ENCODE measurements around the gene GYPC.

The GYPC gene

DNA sequence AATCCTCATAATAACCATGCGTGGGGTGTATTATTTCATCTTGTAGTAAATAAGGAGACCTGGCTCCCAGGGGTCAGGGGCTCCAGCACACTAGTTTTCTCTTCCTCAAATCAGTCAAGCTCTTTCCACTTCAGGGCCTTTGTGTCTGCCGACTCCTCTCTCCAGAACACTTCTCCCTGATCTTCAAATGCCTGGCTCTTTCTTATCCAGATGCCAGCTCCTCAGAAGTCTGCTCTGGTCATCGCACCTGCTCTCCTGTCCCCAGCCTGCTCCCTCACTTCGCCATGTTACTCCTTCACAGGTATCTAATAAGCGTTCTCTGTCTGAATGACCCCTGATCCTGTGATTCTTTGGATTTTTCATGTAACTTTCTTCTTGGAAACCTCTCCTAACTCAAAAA, 62.0 kb downstream of the GYPC start:
- TF ChIP-seq, protein P1, sequence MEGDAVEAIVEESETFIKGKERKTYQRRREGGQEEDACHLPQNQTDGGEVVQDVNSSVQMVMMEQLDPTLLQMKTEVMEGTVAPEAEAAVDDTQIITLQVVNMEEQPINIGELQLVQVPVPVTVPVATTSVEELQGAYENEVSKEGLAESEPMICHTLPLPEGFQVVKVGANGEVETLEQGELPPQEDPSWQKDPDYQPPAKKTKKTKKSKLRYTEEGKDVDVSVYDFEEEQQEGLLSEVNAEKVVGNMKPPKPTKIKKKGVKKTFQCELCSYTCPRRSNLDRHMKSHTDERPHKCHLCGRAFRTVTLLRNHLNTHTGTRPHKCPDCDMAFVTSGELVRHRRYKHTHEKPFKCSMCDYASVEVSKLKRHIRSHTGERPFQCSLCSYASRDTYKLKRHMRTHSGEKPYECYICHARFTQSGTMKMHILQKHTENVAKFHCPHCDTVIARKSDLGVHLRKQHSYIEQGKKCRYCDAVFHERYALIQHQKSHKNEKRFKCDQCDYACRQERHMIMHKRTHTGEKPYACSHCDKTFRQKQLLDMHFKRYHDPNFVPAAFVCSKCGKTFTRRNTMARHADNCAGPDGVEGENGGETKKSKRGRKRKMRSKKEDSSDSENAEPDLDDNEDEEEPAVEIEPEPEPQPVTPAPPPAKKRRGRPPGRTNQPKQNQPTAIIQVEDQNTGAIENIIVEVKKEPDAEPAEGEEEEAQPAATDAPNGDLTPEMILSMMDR (IDR thresholded peaks at IDR 0.05; ENCODE audit: low read depth, low read length) = no peak
- no peak for DNase-seq (ENCODE audit: extremely low read depth, low read depth)

DNA sequence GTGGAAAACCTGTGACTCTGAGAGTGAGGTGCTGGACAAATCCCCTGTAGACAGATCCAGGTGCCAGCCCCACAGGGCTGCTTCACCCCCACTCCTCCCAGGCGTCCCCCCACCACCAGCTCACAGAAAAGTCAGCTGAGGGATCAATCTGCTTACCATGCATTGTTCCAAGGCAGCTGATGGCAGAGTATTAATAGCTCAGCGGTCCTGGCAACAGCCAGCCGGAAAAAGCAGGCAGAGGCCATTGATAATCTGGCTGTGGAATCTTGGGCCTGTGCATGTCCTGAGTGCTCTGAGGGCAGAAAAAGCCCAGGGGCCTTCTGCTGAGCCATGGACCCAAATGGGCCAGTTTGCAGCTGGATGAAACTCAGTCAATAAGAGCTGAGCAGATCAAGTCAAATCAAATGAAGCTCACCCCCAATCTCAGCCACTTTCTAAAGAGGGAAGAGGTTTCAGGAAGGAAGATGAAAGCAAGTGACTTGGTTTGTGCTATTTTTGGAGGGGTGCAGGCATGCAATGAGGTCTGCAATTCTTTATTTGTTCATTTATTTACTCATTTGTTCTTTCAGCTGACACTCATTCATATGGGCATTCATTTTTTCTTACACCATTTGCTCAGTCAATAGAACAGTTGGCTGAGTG, 63.4 kb downstream of the GYPC start:
- no peak for DNase-seq (ENCODE audit: extremely low read depth, low read depth)
- TF ChIP-seq, protein P1 (IDR thresholded peaks at IDR 0.05; ENCODE audit: low read depth, low read length) = no peak

DNA sequence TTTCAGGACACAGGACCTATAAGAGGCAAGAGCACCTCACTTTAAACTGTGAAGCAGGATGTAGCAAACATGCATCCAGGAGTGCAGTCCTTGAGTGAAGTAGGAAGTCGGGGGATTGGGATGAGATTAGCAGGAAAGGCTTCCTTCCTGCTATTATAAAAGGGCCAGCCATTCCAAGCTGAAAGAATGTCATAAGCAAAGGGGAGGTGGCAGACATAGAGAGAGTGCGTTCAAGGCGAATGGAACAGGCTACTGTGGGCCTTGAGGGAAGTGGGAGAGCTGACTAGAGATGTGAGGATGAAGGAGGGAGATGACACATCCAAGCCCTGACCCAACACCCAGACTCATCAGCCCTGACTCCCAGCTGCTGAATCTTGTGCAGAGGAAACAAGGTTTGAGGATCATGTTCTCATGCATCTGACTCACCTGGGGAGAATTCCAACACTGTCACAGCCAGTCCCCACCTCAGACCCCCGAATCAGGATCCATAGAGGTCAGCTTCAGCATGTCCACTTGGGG, 63.9 kb downstream of the GYPC start:
- TF ChIP-seq, protein P1 (IDR thresholded peaks at IDR 0.05; ENCODE audit: low read depth, low read length) = no peak

DNA sequence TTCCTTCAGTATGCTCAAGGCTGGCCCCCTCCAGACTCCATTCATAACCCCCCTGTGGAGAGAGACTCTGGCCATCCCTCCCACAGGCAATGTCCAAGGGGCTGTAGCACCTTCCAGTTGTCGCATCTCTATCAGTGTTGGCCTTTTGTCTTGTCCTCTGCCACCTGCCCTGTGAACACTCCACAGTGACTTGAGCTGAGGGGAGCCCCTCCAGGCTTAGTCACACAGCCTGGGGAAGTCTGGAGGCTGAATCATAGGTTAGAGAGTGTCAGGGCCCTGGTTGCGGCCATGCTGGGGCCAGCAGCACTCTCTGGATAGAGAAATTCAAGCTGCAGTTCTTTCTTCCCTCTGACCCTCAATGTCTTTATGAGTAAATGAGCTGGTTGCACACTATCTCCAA, 64.7 kb downstream of the GYPC start:
- DNase-seq (ENCODE audit: extremely low read depth, low read depth) = no peak
- TF ChIP-seq, protein P1 (IDR thresholded peaks at IDR 0.05; ENCODE audit: low read depth, low read length) = no peak

More for the DNA sequence above, 63.9 kb downstream of the GYPC start:
- DNase-seq (ENCODE audit: extremely low read depth, low read depth) = no peak

DNA sequence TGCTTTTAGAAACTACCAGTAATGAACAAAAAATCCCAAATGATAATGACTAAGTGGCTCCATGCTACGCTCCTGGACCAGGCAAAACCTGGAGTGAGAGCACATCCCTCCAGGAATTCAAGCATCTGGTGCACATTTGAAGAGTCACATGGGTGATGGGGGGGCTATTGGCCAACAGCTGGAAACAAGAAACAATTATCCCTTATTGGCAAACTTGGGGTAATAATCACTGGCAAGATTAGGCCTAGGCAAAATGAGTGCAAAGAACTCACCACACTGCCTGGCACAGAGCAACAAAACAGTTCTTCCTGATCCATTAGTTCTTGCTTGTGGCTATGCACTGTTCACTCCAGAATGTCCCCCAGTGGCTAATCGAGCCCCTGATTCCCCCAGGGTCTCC, 66.1 kb downstream of the GYPC start:
- DNase-seq (ENCODE audit: extremely low read depth, low read depth) = no peak
- TF ChIP-seq, protein P1 (IDR thresholded peaks at IDR 0.05; ENCODE audit: low read depth, low read length) = no peak

DNA sequence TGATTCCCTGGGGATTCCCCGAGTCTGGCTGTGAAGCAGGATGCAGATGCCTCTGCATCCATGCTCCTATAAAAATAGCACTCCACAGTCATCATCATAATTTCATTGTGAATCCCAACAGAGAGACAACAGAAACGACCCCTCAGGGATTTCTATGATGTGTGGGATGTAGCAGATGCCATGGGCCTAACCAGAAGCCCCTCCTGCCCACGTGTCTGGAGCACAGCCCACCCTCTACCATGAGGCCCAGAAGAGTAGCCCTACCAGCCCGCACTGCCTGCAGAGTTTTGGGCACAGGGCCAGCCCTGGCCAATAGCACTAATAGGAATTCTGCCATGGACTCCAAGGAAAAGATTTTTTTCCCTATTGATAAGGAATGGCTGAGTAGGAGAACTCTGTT, 66.6 kb downstream of the GYPC start:
- DNase-seq (ENCODE audit: extremely low read depth, low read depth) = no peak
- TF ChIP-seq, protein P1 (IDR thresholded peaks at IDR 0.05; ENCODE audit: low read depth, low read length) = no peak

DNA sequence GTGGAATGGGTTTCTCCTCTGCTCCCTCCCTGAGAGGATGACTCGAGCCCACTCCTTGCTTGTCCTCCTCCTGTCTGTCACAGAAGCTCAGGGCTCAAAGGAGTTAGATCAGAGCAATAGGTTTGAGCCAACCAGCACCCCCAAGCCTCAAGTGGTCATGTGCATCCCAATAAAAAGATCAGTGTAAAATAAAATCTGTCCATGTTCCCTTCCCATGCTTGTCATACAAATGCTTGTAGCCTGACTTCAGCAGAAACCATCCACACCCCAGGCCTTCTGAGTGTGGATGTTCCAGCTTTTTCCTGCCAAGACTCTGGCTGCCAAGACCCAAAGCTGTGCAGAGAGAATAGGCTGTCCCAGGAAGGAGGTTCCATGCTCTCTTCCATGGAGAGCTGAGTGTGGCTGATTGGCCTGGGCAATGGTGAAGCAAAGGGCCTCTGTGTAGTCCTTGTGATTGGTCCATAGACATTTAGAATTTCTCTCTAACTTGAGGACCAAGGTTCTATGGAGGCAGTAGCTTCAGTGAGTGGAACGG, 67.4 kb downstream of the GYPC start:
- no peak for DNase-seq (ENCODE audit: extremely low read depth, low read depth)
- TF ChIP-seq, protein P1 (IDR thresholded peaks at IDR 0.05; ENCODE audit: low read depth, low read length) = no peak
